Stimulated activated CD4-positive, alpha-beta T cell treated with anti-CD3 and anti-CD28 coated beads, Interleukin-1b, Interleukin-23, amount 100 ng/mL, for 24 hours (primary cell): ENCODE measurements around the gene IMPACT.

Source experiments
- DNase-seq, 4 experiments: peaks; one replicate each; pipeline ENCODE4 v3.0.0-alpha.2; 2020; ENCODE audit warnings: low read depth in 4 of 4, low spot score in 1 of 4

Gene IMPACT

GRCh38 chr18:24474406-24474805, 47.9 kb downstream of the IMPACT start:
- DNase-seq = no peak

- no peak for DNase-seq
Measured at GRCh38 chr18:24475926-24476589, 49.6 kb downstream of the IMPACT start.

- no peak for DNase-seq
Measured at GRCh38 chr18:24479371-24479770, 52.9 kb downstream of the IMPACT start.

- no peak for DNase-seq
Measured at GRCh38 chr18:24482821-24483220, 56.4 kb downstream of the IMPACT start.

- DNase-seq = no peak
Measured at GRCh38 chr18:24485681-24486080, 59.2 kb downstream of the IMPACT start.

- DNase-seq = no peak
Measured at GRCh38 chr18:24486684-24487083, 60.2 kb downstream of the IMPACT start.

- no peak for DNase-seq
Measured at GRCh38 chr18:24488824-24489493, 62.5 kb downstream of the IMPACT start.

- no peak for DNase-seq
Measured at GRCh38 chr18:24490539-24490938, 64.1 kb downstream of the IMPACT start.

GRCh38 chr18:24491927-24492834, 65.7 kb downstream of the IMPACT start:
- no peak for DNase-seq

- DNase-seq = no peak
Measured at GRCh38 chr18:24494586-24494985, 68.1 kb downstream of the IMPACT start.

GRCh38 chr18:24497031-24497754, 70.7 kb downstream of the IMPACT start:
- no peak for DNase-seq

GRCh38 chr18:24499814-24500213, 73.3 kb downstream of the IMPACT start:
- DNase-seq = no peak

GRCh38 chr18:24500217-24500616, 73.7 kb downstream of the IMPACT start:
- DNase-seq = no peak

- DNase-seq = no peak
Measured at GRCh38 chr18:24500766-24501165, 74.3 kb downstream of the IMPACT start.

- no peak for DNase-seq
Measured at GRCh38 chr18:24502667-24503523, 76.4 kb downstream of the IMPACT start.
